ENCODE results near the gene S100A13.
A peak's percentile ranks its signal among the peaks of the same experiment; 100 is the strongest.
"Not testable (repeated sequence)": the region's sequence is repeated elsewhere in the genome, so short reads cannot be mapped to it uniquely, and the experiment has no call there.

S100A13 gene

GRCh38 chr1:153647346-153647714 lies 20.0 kb upstream of the S100A13 start:
- peak; percentile 12 for TF ChIP-seq CTCF (conservative IDR thresholded peaks at IDR 0.05; ENCODE audit: low read depth, low read length)

GRCh38 chr1:153646672-153647345 lies 19.5 kb upstream of the S100A13 start:
- TF ChIP-seq CTCF (conservative IDR thresholded peaks at IDR 0.05; ENCODE audit: low read depth, low read length) = no peak
- H3K4me3 ChIP-seq (ENCODE audit: low read length) = no peak overlapping the region
- DNase-seq (ENCODE audit: low read depth) = no peak

More at GRCh38 chr1:153647346-153647714, 20.0 kb upstream of the S100A13 start:
- no peak overlapping the region for H3K4me3 ChIP-seq (ENCODE audit: low read length)
- no peak for DNase-seq (ENCODE audit: low read depth)

- DNase-seq (ENCODE audit: low read depth) = no peak
- TF ChIP-seq CTCF (conservative IDR thresholded peaks at IDR 0.05; ENCODE audit: low read depth, low read length) = no peak
- no peak overlapping the region for H3K4me3 ChIP-seq (ENCODE audit: low read length)
Measured at GRCh38 chr1:153643816-153644215, 16.5 kb upstream of the S100A13 start.

GRCh38 chr1:153643100-153643499 lies 15.8 kb upstream of the S100A13 start:
- TF ChIP-seq CTCF (conservative IDR thresholded peaks at IDR 0.05; ENCODE audit: low read depth, low read length) = no peak
- no peak for DNase-seq (ENCODE audit: low read depth)
- H3K4me3 ChIP-seq (ENCODE audit: low read length) = no peak overlapping the region

- no peak for DNase-seq (ENCODE audit: low read depth)
- TF ChIP-seq CTCF (conservative IDR thresholded peaks at IDR 0.05; ENCODE audit: low read depth, low read length) = no peak
- no peak overlapping the region for H3K4me3 ChIP-seq (ENCODE audit: low read length)
Measured at GRCh38 chr1:153642161-153642560, 14.9 kb upstream of the S100A13 start.

DNA sequence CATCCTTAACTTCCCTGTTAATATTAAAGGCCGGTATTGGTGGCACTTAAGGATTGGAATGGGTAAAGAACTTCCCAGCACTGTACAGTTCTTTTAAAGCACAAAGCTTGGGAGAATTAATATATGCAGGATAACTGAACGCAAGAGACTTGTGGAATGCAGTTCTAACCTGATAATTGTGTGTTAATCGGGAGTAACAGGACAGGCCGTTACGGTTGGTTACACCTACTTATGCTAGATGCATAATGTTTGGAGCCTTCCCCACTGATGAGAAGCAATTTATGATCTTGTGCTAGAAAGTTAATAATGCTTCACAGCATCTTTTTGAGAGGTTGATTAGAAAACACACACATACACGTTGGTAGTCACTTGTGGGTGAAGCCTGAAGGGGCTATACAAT lies 13.6 kb upstream of the S100A13 start:
- H3K4me3 ChIP-seq (ENCODE audit: low read length) = no peak overlapping the region
- no peak for TF ChIP-seq CTCF (conservative IDR thresholded peaks at IDR 0.05; ENCODE audit: low read depth, low read length)
- DNase-seq (ENCODE audit: low read depth) = no peak

DNA sequence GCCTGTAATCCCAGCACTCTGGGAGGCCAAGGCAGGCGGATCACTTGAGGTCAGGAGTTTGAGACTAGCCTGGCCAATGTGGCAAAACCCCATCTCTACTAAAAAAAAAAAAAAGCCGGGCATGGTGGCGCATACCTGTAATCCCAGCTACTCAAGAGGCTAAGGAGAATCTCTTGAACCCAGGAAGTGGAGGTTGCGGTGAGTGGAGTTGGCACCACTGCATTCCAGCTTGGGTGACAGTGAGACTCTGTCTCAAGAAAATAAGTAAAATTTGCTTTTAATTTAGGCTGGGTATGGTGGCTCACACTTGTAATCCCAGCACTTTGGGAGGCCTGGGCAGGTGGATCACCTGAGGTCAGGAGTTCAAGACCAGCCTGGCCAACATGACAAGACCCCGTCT lies 12.9 kb upstream of the S100A13 start:
- not testable (repeated sequence) for H3K4me3 ChIP-seq (ENCODE audit: low read length); DNase-seq (ENCODE audit: low read depth)
